Kidney (tissue), 14 donors: ENCODE measurements around the gene AMPD1. TPM values are rescaled to one million over a fixed set of nuclear protein-coding genes. Genes with fewer than 3 reads are reported as not detected.

Source experiments
- DNase-seq, 5 donors: peaks; one replicate each; pipeline ENCODE4 v3.0.0-alpha.2; 2013 to 2020
- FAIRE-seq: peaks from 2 replicates; lab custom pipeline; 2012; peaks lifted over from hg19 to GRCh38; lab: Jason Lieb, UNC
- H3K27ac ChIP-seq, 2 donors: one replicate each; pipeline ENCODE4 v1.7.0; 2013; ENCODE audit warnings: low read depth in 2 of 2, low read length in 2 of 2, inconsistent platforms in 1 of 2
- H3K27me3 ChIP-seq: one replicate; pipeline ENCODE4 v1.7.1; 2013; ENCODE audit warnings: low read length, inconsistent platforms; ENCODE audit not compliant: control insufficient read depth, insufficient read depth
- H3K36me3 ChIP-seq, 3 donors: one replicate each; pipeline versions ENCODE4 v1.7.0 to v1.7.1; 2013; ENCODE audit warnings: low read length in 3 of 3, control low read depth in 1 of 3, inconsistent platforms in 1 of 3; ENCODE audit not compliant: insufficient read depth in 3 of 3, control insufficient read depth in 2 of 3
- H3K4me1 ChIP-seq, 3 donors: one replicate each; pipeline versions ENCODE4 v1.7.0 to v1.7.1; 2013; ENCODE audit warnings: low read length in 3 of 3, inconsistent platforms in 1 of 3, low read depth in 1 of 3; ENCODE audit not compliant: control insufficient read depth in 2 of 3, insufficient read depth in 2 of 3
- H3K4me3 ChIP-seq, 3 donors: one replicate each; pipeline versions ENCODE4 v1.7.0 to v1.8.1; 2013; ENCODE audit warnings: low read length in 3 of 3, control low read depth in 1 of 3, inconsistent platforms in 1 of 3
- H3K9ac ChIP-seq, 3 donors: one replicate each; pipeline versions ENCODE4 v1.7.0 to v1.7.1; 2013; ENCODE audit warnings: low read length in 3 of 3, control low read depth in 1 of 3, inconsistent platforms in 1 of 3
- H3K9me3 ChIP-seq, 3 donors: one replicate each; pipeline versions ENCODE4 v1.7.0 to v1.7.1; 2013; ENCODE audit warnings: low read length in 3 of 3, control low read depth in 1 of 3, inconsistent platforms in 1 of 3; ENCODE audit not compliant: control insufficient read depth in 2 of 3, insufficient read depth in 1 of 3
- intact Hi-C: fragments of 100-400 bp; cut with DNase I; formaldehyde crosslinking; loops from one replicate; pipeline ENCODE4 v1.11.1; 2022
- polyA plus RNA-seq: library from polyadenylated mRNA; stranded (reverse); fragments of 350-450 nt; fragmentation: Illumina TruSeq; extraction: RNeasy Lipid Tissue Mini Kit (QIAGEN cat#74804); gene quantifications from one replicate; pipeline ENCODE4 v1.2.3, GENCODE V29; 2014; ENCODE audit warnings: low read depth, low replicate concordance; ENCODE audit not compliant: insufficient read depth
- total RNA-seq: library from RNA; stranded (reverse); fragmentation: NEBNext Ultra II Directional; extraction: Animal tissue kit (Norgen Biotek cat#: 25700); gene quantifications from one replicate; pipeline ENCODE4 v1.2.1, GENCODE V29; 2021
- TF ChIP-seq, protein P1 (sequence below): IDR thresholded peaks from 3 replicates; pipeline ENCODE4 v1.5.1; 2012; ENCODE audit warnings: mild to moderate bottlenecking, moderate library complexity, borderline replicate concordance; ENCODE audit not compliant: insufficient read depth; ENCODE audit errors: extremely low read depth
- donor health status: control.
- donor health status: control.
- donor health status: control.
- donor health status: control.
- donor health status: control.
- donor health status: DM: yes; HTN: yes; CAD: no.
- donor health status: Normal renal cell carcinoma (clear cell type).

Gene AMPD1
- total and polyA plus RNA-seq, 2 donors from 2014 or later: 1.5 TPM; not detected in 1

DNA sequence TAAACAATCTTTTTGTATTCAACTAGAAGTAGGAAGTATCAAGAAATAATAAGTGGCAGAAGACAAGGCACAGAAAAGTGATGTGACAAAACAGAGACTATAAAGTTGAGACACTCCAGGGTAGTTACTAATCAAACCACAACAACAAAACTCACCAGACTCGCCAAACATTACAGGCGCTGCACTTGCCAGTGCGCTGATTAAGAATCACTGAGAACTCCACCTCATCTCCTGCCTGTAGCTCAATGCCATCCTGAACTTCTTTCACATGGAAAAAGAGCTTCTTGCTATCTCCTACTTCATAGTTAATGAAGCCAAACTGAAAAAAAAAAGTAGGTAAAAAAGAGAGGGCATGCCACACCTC lies 24.1 kb upstream of the AMPD1 start:
- Histone ChIP-seq H3K27me3 (no peaks in the 10 kb centered on the region), H3K4me1 (peaks cover 0 to 6% (median 0%) of the 10 kb centered on the region in 3 donors), H3K4me3 (no peak overlapping the region), H3K36me3 (peaks cover 12 to 58% (median 49%) of the 10 kb centered on the region in 3 donors), H3K27ac (no peak overlapping the region), H3K9me3 (no peaks in the 10 kb centered on the region), H3K9ac (no peak overlapping the region)
- TF ChIP-seq, protein P1, sequence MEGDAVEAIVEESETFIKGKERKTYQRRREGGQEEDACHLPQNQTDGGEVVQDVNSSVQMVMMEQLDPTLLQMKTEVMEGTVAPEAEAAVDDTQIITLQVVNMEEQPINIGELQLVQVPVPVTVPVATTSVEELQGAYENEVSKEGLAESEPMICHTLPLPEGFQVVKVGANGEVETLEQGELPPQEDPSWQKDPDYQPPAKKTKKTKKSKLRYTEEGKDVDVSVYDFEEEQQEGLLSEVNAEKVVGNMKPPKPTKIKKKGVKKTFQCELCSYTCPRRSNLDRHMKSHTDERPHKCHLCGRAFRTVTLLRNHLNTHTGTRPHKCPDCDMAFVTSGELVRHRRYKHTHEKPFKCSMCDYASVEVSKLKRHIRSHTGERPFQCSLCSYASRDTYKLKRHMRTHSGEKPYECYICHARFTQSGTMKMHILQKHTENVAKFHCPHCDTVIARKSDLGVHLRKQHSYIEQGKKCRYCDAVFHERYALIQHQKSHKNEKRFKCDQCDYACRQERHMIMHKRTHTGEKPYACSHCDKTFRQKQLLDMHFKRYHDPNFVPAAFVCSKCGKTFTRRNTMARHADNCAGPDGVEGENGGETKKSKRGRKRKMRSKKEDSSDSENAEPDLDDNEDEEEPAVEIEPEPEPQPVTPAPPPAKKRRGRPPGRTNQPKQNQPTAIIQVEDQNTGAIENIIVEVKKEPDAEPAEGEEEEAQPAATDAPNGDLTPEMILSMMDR: no peak
- no peak for DNase-seq
- no peak for FAIRE-seq
- intact Hi-C loops: no loop called here

GRCh38 chr1:114718661-114719423 lies 23.5 kb upstream of the AMPD1 start:
- TF ChIP-seq, protein P1: no peak
- FAIRE-seq (no peak), DNase-seq (no peak)
- H3K27ac ChIP-seq: no peak overlapping the region
- no peaks in the 10 kb centered on the region for H3K9me3 ChIP-seq
- H3K36me3 ChIP-seq: peaks cover 12 to 55% (median 44%) of the 10 kb centered on the region in 3 donors
- no peaks in the 10 kb centered on the region for H3K27me3 ChIP-seq
- no peak overlapping the region for H3K4me3 ChIP-seq
- H3K9ac ChIP-seq: no peak overlapping the region
- H3K4me1 ChIP-seq: peaks cover 0 to 6% (median 0%) of the 10 kb centered on the region in 3 donors
- intact Hi-C loops: no loop called here

GRCh38 chr1:114716304-114717170 lies 21.2 kb upstream of the AMPD1 start, which contains the start of gene NRAS:
Gene NRAS, minus strand, starts transcription at chr1:114716771. Its CDS starts 611 bp downstream, at chr1:114716160.
- intact Hi-C loops: no loop called here
- no peak for FAIRE-seq

More at GRCh38 chr1:114716304-114717170, 21.2 kb upstream of the AMPD1 start, which contains the start of gene NRAS:
- Histone ChIP-seq H3K4me3 (peak within 1 kb of the TSS; percentile 93 to 99 (median 98)), H3K9ac (peak within 1 kb of the TSS; percentile 86 to 98 (median 88)), H3K9me3 (no peaks in the 10 kb centered on the region), H3K27ac (peak within 1 kb of the TSS; percentile 74 to 89), H3K4me1 (peaks cover 0 to 6% (median 0%) of the 10 kb centered on the region in 3 donors), H3K36me3 (peaks cover 7 to 37% (median 31%) of the 10 kb centered on the region in 3 donors), H3K27me3 (no peaks in the 10 kb centered on the region)
- DNase-seq: peak; percentile 95 to 98 (median 97)
- TF ChIP-seq, protein P1: no peak
